Fibroblast of skin of left biceps (primary cell): Measurements from ENCODE around the gene NAPEPLD.
"Not testable (repeated sequence)": the region's sequence is repeated elsewhere in the genome, so short reads cannot be mapped to it uniquely, and the experiment has no call there.

Experiments used
- DNase-seq, 2 experiments: peaks; one replicate each; pipeline ENCODE4 v3.0.0-alpha.2; 2013; ENCODE audit warnings: low read depth in 2 of 2

Gene NAPEPLD

DNA sequence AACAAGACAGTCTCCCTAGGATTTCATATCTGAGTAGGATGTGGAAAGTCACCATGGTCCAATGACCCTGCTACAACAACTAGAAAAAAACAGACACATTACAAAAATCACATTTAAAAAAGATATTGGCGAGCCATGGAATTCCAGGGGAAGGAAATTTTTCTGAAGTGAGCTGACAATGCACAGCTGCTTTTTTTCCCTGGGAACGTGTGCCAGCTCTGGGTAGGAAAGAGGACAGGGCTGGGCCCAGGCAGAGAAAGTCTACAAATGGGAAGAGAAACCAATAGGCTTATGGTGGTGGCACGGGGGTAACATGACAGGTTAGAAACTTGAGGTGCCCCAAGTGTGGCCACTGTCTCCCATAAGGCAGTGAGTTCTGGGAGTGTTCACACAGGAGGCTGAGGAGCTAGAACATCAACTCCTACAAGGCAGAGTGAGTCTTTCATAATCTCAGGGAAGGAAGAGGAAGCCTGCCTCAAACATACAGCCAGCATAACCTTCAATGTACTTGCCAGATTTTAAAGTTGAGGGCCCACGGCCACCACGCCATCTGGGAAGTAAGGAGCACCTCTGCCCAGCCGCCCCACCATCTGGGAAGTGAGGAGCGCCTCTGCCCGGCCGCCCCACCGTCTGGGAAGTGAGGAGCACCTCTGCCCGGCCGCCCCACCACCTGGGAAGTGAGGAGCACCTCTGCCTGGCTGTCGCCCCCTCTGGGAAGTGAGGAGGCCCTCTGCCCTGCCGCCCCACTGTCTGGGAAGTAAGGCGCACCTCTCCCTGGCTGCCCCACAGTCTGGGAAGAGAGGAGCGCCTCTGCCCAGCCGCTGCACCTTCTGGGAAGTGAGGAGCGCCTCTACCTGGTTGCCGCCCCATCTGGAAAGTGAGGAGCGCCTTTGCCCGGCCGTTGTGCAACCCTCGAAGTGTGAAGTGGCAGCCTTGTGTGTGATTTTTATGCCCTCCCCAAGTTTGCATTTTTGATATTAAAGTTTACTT is 80.2 kb downstream of the NAPEPLD start:
- DNase-seq, result no peak

DNA sequence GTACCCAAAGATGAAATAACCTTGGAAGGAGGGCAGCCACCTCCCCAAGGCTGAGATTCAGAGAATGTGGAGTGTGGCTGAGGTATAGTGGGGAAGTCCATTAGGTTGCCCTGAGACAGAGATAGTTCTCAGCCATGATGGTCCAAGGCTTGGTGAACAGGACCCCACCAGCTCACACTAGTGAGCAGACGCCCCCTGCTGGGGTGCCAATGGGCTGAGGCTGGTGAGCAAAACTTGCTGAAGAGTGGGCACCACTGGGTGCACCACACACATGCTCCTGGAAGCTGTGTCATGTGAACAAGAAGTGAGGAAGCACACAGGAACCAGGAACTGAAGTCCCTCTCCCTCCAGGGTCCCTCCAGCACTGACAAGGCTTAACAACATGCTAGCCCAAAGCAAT is 83.2 kb downstream of the NAPEPLD start:
- DNase-seq, result no peak

DNA sequence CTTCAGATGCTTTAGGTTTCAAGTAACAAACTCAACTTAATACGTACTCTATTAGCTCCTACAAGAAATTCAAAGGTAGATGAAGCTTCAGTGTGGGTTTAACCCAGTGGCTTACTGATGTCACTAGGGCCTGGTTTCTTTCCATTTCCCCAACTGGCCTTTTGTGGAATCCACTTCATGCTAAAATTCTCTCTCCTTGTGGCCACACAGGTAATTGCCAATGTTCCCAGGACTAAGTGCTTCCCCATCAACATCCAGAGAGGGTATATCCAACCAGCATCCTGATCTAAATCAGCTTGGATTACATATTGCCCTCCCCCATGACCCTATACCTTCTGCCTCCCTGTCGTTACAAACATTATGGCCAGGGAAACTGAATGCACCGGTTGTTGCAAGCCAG is 85.0 kb downstream of the NAPEPLD start:
- no peak for DNase-seq

DNA sequence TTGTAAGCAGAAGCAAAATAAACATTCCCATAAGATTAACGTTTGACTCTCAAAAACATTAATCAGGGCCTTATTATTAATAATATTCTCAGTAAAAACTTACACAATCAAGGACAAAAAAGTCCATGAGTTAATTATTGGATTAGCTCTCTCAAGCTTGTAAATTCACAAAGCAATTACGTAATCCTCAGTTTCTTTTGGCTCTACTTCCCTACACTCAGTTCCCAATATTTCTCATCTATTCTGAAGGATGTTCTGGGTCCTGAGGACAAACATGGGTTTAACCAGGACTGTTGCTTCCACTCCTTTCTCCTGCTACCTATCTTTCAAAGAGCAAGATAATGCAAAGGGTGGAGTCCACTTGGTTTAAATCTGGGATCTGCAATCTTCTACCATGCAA is 89.4 kb downstream of the NAPEPLD start:
- DNase-seq, result no peak

DNA sequence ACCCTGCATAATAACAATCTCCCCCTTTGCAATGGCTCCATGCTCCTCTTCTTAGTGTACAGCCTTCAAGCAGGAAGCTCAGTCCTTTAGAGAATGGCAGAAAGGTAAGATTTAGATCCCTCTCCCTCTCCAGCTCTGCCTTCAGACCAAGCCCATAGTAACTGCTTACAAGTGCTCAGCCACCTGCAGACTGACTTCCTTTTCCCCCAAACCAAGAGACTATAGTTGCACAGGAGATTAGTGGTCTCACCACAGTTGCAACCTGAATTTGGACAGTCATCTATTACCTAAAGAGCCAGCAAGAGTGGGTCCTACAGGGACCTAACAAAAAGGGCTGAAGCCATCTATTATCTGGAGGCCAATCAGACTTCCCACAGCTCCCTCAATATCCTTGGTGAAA is 90.8 kb downstream of the NAPEPLD start:
- no peak for DNase-seq

DNA sequence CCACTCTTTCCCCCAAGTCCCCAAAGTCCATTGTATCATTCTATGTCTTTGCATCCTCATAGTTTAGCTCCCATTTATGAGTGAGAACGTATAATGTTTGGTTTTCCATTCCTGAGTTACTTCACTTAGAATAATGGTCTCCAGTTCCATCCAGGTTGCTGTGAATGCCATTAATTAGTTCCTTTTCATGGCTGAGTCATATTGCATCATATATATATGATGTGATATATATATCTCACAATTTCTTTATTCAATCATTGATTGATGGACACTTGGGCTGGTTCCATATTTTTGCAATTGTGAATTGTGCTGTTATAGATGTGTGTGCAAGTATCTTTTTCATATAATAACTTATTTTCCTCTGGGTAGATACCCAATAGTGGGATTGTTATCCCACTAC is 92.9 kb downstream of the NAPEPLD start:
- DNase-seq, result not testable (repeated sequence)

DNA sequence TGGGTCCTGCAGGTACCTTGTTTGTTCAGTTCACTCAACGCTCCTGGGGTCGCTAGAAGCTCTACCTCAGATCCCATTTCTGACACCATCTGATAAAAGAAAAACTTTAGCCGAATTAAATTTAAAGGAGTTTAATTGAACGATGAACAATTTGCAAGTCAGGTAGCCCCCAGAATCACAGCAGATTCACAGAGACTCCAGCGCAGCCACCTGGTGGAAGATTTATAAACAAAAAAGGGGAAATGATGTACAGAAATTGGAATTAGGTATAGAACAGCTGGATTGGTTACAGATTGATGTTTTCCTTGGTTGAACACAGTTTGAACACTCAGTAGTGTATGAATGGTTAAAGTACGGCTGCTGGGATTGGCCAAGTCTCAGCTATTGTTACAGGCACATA is 97.4 kb downstream of the NAPEPLD start:
- no peak for DNase-seq
